K562 (cell line): Measurements from ENCODE around the gene ASPG.

Experiments
- ETV6 ChIP-seq, 3 experiments: fragments of 150-350 bp in 1 of 3; sonication (generic) in 1 of 3; formaldehyde crosslinking in 1 of 3; IDR thresholded peaks; 2 replicates each; pipeline versions ENCODE4 v1.6.1 to v1.8.0; 2014 to 2022; ENCODE audit warnings: borderline replicate concordance in 2 of 3, low read depth in 2 of 3, antibody characterized with exemption in 1 of 3, low read length in 1 of 3, mild to moderate bottlenecking in 1 of 3, missing genetic modification reagents in 1 of 3
- RFX5 ChIP-seq: IDR thresholded peaks from 2 replicates; pipeline ENCODE4 v1.6.1; 2011; ENCODE audit warnings: low read depth, mild to moderate bottlenecking, improper control_type of control experiment, low read length
- ZNF583 ChIP-seq: fragments of 250-450 bp; sonication (Bioruptor Pico); IDR thresholded peaks from 2 replicates; pipeline ENCODE4 v1.4.0; 2020
- TF ChIP-seq, protein P1 (sequence below): sonication (generic); formaldehyde crosslinking; IDR thresholded peaks from 2 replicates; pipeline ENCODE4 v1.8.0; 2023; ENCODE audit warnings: missing genetic modification reagents, mild to moderate bottlenecking, borderline replicate concordance
- TF ChIP-seq, protein P2 (sequence below), 3 experiments: IDR thresholded peaks in 2 of 3; conservative IDR thresholded peaks in 1 of 3; 2 replicates each; pipeline ENCODE4 v1.5.1; 2011 to 2012; ENCODE audit warnings: low read length in 3 of 3, mild to moderate bottlenecking in 3 of 3, control low read depth in 2 of 3, improper control_type of control experiment in 1 of 3, inconsistent platforms in 1 of 3, low read depth in 1 of 3, mixed read lengths in 1 of 3, moderate library complexity in 1 of 3; ENCODE audit not compliant: insufficient read depth in 2 of 3
- TF ChIP-seq, protein P3 (sequence below): fragments of 450-650 bp; IDR thresholded peaks from 2 replicates; pipeline ENCODE4 v1.6.1; 2017; ENCODE audit warnings: mild to moderate bottlenecking, moderate library complexity

DNA sequence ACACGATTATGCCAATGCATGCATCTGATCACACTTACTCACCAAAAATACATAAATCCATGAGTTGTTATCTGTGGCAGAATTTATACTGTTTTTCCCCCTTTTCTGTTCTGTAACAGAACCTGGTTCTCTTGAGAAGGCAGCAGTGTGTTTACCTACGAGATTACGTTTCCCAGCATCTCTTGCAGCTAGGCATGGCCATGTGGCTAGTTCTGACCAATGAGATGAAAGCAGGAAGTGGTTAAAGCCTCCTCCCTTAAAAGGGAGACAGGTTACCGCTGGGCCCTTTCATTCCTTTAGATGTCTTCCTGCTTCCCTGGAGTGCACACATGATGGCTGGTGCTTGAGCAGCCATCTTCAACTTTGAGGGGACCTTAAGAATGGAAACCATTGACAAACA lies 11.7 kb upstream of the ASPG start:
- TF ChIP-seq, protein P1, sequence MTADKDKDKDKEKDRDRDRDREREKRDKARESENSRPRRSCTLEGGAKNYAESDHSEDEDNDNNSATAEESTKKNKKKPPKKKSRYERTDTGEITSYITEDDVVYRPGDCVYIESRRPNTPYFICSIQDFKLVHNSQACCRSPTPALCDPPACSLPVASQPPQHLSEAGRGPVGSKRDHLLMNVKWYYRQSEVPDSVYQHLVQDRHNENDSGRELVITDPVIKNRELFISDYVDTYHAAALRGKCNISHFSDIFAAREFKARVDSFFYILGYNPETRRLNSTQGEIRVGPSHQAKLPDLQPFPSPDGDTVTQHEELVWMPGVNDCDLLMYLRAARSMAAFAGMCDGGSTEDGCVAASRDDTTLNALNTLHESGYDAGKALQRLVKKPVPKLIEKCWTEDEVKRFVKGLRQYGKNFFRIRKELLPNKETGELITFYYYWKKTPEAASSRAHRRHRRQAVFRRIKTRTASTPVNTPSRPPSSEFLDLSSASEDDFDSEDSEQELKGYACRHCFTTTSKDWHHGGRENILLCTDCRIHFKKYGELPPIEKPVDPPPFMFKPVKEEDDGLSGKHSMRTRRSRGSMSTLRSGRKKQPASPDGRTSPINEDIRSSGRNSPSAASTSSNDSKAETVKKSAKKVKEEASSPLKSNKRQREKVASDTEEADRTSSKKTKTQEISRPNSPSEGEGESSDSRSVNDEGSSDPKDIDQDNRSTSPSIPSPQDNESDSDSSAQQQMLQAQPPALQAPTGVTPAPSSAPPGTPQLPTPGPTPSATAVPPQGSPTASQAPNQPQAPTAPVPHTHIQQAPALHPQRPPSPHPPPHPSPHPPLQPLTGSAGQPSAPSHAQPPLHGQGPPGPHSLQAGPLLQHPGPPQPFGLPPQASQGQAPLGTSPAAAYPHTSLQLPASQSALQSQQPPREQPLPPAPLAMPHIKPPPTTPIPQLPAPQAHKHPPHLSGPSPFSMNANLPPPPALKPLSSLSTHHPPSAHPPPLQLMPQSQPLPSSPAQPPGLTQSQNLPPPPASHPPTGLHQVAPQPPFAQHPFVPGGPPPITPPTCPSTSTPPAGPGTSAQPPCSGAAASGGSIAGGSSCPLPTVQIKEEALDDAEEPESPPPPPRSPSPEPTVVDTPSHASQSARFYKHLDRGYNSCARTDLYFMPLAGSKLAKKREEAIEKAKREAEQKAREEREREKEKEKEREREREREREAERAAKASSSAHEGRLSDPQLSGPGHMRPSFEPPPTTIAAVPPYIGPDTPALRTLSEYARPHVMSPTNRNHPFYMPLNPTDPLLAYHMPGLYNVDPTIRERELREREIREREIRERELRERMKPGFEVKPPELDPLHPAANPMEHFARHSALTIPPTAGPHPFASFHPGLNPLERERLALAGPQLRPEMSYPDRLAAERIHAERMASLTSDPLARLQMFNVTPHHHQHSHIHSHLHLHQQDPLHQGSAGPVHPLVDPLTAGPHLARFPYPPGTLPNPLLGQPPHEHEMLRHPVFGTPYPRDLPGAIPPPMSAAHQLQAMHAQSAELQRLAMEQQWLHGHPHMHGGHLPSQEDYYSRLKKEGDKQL (CRISPR knock-in tag), result no peak
- TF ChIP-seq, protein P2, sequence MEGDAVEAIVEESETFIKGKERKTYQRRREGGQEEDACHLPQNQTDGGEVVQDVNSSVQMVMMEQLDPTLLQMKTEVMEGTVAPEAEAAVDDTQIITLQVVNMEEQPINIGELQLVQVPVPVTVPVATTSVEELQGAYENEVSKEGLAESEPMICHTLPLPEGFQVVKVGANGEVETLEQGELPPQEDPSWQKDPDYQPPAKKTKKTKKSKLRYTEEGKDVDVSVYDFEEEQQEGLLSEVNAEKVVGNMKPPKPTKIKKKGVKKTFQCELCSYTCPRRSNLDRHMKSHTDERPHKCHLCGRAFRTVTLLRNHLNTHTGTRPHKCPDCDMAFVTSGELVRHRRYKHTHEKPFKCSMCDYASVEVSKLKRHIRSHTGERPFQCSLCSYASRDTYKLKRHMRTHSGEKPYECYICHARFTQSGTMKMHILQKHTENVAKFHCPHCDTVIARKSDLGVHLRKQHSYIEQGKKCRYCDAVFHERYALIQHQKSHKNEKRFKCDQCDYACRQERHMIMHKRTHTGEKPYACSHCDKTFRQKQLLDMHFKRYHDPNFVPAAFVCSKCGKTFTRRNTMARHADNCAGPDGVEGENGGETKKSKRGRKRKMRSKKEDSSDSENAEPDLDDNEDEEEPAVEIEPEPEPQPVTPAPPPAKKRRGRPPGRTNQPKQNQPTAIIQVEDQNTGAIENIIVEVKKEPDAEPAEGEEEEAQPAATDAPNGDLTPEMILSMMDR (IDR thresholded peaks at IDR 0.05 in 2 of 3, conservative IDR thresholded peaks at IDR 0.05 in 1 of 3; ENCODE audit: insufficient read depth in 2 of 3, low read depth in 1 of 3, low read length in 3 of 3), result no peak
- TF ChIP-seq ZNF583 (CRISPR knock-in tag) (no peak), ETV6 (IDR thresholded peaks at IDR 0.05; ENCODE audit: borderline replicate concordance in 1 of 2, low read depth in 2 of 2, low read length in 1 of 2) (no peak), ETV6 (CRISPR knock-in tag; IDR thresholded peaks at IDR 0.05; ENCODE audit: borderline replicate concordance) (no peak), RFX5 (no peak)
- TF ChIP-seq, protein P3, sequence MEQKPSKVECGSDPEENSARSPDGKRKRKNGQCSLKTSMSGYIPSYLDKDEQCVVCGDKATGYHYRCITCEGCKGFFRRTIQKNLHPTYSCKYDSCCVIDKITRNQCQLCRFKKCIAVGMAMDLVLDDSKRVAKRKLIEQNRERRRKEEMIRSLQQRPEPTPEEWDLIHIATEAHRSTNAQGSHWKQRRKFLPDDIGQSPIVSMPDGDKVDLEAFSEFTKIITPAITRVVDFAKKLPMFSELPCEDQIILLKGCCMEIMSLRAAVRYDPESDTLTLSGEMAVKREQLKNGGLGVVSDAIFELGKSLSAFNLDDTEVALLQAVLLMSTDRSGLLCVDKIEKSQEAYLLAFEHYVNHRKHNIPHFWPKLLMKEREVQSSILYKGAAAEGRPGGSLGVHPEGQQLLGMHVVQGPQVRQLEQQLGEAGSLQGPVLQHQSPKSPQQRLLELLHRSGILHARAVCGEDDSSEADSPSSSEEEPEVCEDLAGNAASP, result no peak
